ENCODE measurements around the gene NOL3.

NOL3 gene

GRCh38 chr16:67206838-67207248 lies 36.5 kb downstream of the NOL3 start:
- DNase-seq (ENCODE audit: low read depth) = peak; percentile 85

- peak; percentile 84 for DNase-seq (ENCODE audit: low read depth)
Observed at GRCh38 chr16:67207249-67208091, 37.1 kb downstream of the NOL3 start.

- no peak for DNase-seq (ENCODE audit: low read depth)
Observed at GRCh38 chr16:67208154-67208896, 38.0 kb downstream of the NOL3 start.

GRCh38 chr16:67209565-67209964 lies 39.2 kb downstream of the NOL3 start:
- no peak for DNase-seq (ENCODE audit: low read depth)

GRCh38 chr16:67210069-67210937 lies 40.0 kb downstream of the NOL3 start:
- DNase-seq (ENCODE audit: low read depth) = no peak

- DNase-seq (ENCODE audit: low read depth) = no peak
Observed at GRCh38 chr16:67211674-67212073, 41.3 kb downstream of the NOL3 start.

- DNase-seq (ENCODE audit: low read depth) = peak; percentile 58
Observed at GRCh38 chr16:67212766-67213165, 42.4 kb downstream of the NOL3 start.

GRCh38 chr16:67213197-67214019 lies 43.1 kb downstream of the NOL3 start:
- no peak for DNase-seq (ENCODE audit: low read depth)

GRCh38 chr16:67215706-67216105 lies 45.4 kb downstream of the NOL3 start:
- DNase-seq (ENCODE audit: low read depth) = no peak

GRCh38 chr16:67216612-67217490 lies 46.5 kb downstream of the NOL3 start:
- DNase-seq (ENCODE audit: low read depth) = no peak

GRCh38 chr16:67223992-67224391 lies 53.7 kb downstream of the NOL3 start:
- no peak for DNase-seq (ENCODE audit: low read depth)

All from ELR (cell line).